Measurements from ENCODE around the gene BUB3.

BUB3 gene

DNA sequence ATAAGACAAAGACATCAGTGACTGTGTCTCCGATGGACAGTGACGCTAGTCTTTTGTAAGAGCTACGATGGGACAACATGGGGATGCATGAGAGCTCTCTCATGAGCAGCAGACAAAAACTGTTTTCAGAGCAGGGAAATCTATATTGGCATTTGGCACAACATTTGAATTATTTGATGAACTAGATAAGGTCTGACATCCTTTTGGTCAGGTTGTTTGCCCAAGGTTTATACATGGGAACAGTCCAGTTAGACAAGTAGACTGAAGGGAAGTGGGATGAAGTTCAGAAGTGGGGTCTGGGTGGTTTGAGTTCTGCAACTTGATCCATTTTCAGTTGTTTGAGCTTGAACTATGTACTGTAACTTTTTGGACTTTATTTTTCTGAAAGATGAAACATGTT is 50.8 kb downstream of the BUB3 start:
- no peak for ATAC-seq

DNA sequence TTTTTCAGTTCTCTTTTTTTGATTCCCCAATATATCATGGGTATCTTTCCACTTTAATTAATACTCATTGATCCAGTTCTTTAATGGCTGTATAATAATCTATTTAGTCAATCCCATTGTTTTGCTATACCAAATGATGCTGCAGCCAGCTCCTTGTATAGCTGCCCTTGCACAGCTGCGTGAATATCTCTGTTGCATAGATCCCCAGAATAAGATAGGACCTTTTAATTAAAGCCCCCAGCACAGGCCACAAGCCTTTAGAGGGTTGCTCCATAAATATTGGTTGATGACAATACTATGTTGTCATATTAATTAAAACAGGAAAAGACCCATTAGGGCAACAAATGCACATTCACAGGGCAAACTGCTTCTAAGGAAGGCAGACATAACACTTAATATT is 57.9 kb downstream of the BUB3 start:
- no peak for ATAC-seq

DNA sequence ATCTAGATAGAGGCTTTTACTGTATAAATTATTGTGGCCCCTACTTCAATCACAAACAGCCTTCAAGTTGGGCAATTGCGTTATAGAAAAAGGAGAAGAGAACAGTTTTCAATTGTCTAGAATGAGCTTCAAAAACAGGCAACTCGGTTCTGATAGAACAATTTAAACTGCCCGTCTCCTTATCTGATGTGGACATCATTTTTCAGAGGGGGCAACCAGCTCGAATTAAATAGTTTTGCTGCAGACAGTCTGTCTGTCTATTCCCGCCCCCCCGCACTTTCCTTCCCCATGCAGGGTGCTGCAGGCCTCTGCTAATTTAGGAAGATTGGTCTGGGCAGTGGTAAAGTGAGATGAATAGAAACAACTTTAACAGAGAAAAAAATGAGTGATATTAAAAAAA is 58.4 kb downstream of the BUB3 start:
- ATAC-seq = no peak

DNA sequence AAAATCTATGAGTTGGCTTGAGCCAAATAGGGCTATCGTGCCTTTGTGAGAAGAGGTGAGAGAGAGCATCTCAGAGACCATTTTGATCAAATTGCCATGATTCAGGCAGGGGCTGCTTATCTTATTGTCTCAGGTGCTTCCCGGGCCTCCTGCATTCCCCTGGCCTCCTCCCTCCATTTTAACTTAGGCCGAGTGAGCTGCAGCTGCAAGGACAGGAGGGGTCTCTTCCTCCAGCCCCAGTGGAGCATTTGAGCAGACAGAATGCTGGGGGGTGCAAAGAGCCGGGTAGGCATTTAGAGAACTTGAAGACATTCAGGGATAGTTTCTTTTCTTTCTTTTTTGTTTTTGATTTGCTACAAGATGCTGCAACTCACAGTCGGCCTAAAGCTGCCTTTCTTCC is 59.0 kb downstream of the BUB3 start:
- ATAC-seq = no peak

Measured in activated CD4-positive, CD25-positive, alpha-beta regulatory T cell treated with anti-CD3 and anti-CD28 coated beads, Interleukin-2, amount 50 U/mL, for 24 hours (primary cell).